ENCODE measurements around the gene CAPN10. TPM values are rescaled to one million over a fixed set of nuclear protein-coding genes. Genes with fewer than 3 reads are reported as not detected.
A peak's percentile ranks its signal among the peaks of the same experiment; 100 is the strongest.

The CAPN10 gene
- total and polyA plus RNA-seq, 12 donors: 4.7 to 158 (median 25.1) TPM

DNA sequence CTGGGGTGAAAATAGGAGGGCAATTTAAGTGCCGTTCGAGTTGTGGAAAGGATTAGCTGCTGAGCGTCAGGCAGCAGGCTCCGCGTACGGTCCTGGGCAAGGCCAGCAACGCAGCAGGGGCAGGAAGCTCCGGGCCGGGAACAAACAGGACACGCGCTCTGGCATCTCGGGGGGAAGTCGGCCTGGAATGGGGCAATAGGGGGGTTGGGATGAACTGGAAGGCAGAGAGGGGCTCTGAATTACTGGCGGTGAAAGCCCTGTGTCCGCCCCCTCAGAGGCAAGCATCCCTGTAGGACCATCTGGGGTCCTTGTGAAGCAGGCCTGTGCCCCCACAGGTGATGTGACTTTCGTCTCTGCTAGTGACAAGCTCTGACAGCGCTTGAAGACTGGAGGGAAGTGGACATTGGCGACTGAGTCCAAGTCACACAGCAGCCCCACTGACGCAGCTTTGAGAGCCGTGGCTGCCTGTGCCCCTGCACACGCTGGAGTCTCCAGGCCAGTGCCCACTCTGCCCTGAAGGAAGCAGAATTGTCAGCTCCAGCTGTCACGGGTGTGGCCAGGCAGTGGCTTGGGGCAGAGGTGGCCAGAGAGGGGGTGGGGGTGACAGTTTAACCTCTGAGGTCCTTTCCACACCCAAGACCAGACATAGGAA, 61.1 kb downstream of the CAPN10 start:
- DNase-seq: peak in 1 of 7 donors; percentile 27
- H3K27ac ChIP-seq: no peak overlapping the region
- no peak overlapping the region for H3K4me3 ChIP-seq
- peaks cover 5% of the 10 kb centered on the region for H3K27me3 ChIP-seq
- intact Hi-C loops (cut with DNase I): no loop called here
- WGBS, 4 donors: 75 to 81% (median 78%) methylated on average over 22 of the region's 22 CpGs
- TF ChIP-seq, protein P1, sequence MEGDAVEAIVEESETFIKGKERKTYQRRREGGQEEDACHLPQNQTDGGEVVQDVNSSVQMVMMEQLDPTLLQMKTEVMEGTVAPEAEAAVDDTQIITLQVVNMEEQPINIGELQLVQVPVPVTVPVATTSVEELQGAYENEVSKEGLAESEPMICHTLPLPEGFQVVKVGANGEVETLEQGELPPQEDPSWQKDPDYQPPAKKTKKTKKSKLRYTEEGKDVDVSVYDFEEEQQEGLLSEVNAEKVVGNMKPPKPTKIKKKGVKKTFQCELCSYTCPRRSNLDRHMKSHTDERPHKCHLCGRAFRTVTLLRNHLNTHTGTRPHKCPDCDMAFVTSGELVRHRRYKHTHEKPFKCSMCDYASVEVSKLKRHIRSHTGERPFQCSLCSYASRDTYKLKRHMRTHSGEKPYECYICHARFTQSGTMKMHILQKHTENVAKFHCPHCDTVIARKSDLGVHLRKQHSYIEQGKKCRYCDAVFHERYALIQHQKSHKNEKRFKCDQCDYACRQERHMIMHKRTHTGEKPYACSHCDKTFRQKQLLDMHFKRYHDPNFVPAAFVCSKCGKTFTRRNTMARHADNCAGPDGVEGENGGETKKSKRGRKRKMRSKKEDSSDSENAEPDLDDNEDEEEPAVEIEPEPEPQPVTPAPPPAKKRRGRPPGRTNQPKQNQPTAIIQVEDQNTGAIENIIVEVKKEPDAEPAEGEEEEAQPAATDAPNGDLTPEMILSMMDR (IDR thresholded peaks at IDR 0.05): no peak
- no peak for TF ChIP-seq POLR2A (IDR thresholded peaks at IDR 0.05)
- no peaks in the 10 kb centered on the region for H3K9me3 ChIP-seq (replicated peaks in 1 of 3)
- H3K36me3 ChIP-seq (replicated peaks in 1 of 2): no peaks in the 10 kb centered on the region
- H3K4me1 ChIP-seq (replicated peaks in 1 of 2): no peaks in the 10 kb centered on the region

DNA sequence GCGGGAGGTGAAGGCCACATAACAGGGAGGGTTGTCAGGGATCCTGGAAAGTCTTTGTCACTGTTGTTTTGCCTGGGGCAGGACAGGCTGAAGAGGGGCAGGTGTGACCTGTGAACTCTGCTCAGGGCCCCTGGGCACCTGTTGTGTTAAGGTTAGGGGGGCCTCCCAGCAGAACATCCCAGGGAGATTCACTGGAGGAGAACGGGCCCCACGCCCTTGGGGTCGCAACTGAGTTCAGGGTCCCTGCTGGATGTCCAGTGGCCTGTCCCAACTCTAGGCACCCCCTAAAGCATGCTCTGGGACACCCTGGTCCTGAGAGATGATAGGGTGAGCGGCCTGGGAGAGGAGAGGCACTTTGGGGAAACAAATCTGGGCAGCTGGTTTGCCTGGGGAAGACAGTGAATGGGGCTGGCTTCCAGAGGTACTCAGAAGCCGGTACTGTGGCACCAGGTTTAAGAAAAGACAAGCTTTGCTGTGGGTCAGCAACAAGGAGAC, 61.7 kb downstream of the CAPN10 start:
- no peaks in the 10 kb centered on the region for H3K4me1 ChIP-seq (replicated peaks in 1 of 2)
- WGBS, 4 donors: 73 to 85% (median 82%) methylated on average over 4 to 6 of the region's 6 CpGs
- H3K27me3 ChIP-seq: peaks cover 5% of the 10 kb centered on the region
- intact Hi-C loops (cut with DNase I): no loop called here
- H3K9me3 ChIP-seq (replicated peaks in 1 of 3): no peaks in the 10 kb centered on the region
- H3K27ac ChIP-seq: no peak overlapping the region
- no peaks in the 10 kb centered on the region for H3K36me3 ChIP-seq (replicated peaks in 1 of 2)
- H3K4me3 ChIP-seq: no peak overlapping the region
- TF ChIP-seq POLR2A (IDR thresholded peaks at IDR 0.05): no peak
- TF ChIP-seq, protein P1 (IDR thresholded peaks at IDR 0.05): no peak
- DNase-seq: peak in 1 of 7 donors; percentile 30

Other genes with a start within 250 kb of the CAPN10 start
- 100 to 1,000 TPM in 7 of 9 donors, 10 to 100 TPM in 2; 11.8 to 202 (median 142) TPM for gene GPC1, start 151.1 kb upstream of the CAPN10 start, total RNA-seq
- gene GPC1, start 151.1 kb upstream of the CAPN10 start, polyA plus RNA-seq: 10 to 100 TPM; 13.4 to 97.6 (median 70.9) TPM
- 10 to 100 TPM in 6 of 9 donors, 1 to 10 TPM in 3; 7.2 to 20.3 (median 12.0) TPM for gene ANKMY1, start 28.7 kb upstream of the CAPN10 start, total RNA-seq
- gene ANKMY1, start 28.7 kb upstream of the CAPN10 start, polyA plus RNA-seq: 10 to 100 TPM in 2 of 3 donors, 1 to 10 TPM in 1; 8.1 to 31.7 (median 10.0) TPM
- gene DUSP28, start 26.4 kb upstream of the CAPN10 start, total RNA-seq: 10 to 100 TPM in 4 of 9 donors, 1 to 10 TPM in 5; 4.9 to 22.2 (median 8.3) TPM
- gene DUSP28, start 26.4 kb upstream of the CAPN10 start, polyA plus RNA-seq: 10 to 100 TPM in 1 of 3 donors, 1 to 10 TPM in 2; 7.2 to 14.5 (median 8.8) TPM
- gene RNPEPL1, start 18.2 kb upstream of the CAPN10 start, total RNA-seq: 10 to 100 TPM; 13.5 to 93.3 (median 58.9) TPM
- 100 to 1,000 TPM in 2 of 3 donors, 1 to 10 TPM in 1; 5.1 to 259 (median 110) TPM for gene RNPEPL1, start 18.2 kb upstream of the CAPN10 start, polyA plus RNA-seq
- gene GPR35, start 38.7 kb downstream of the CAPN10 start, total RNA-seq: 1 to 10 TPM in 4 of 9 donors, under 1 TPM in 4, not detected in 1; 0.32 to 1.4 (median 0.99) TPM
- 1 to 10 TPM in 2 of 3 donors, under 1 TPM in 1; 0.07 to 5.7 (median 3.5) TPM for gene GPR35, start 38.7 kb downstream of the CAPN10 start, polyA plus RNA-seq
- gene AQP12B, start 96.2 kb downstream of the CAPN10 start, total RNA-seq: not detected
- gene AQP12B, start 96.2 kb downstream of the CAPN10 start, polyA plus RNA-seq: under 1 TPM in 2 of 3 donors, not detected in 1; 0.07 to 0.48 TPM
- not detected for gene AQP12A, start 105.1 kb downstream of the CAPN10 start, total RNA-seq
- gene AQP12A, start 105.1 kb downstream of the CAPN10 start, polyA plus RNA-seq: not detected
- gene KIF1A, start 233.5 kb downstream of the CAPN10 start, total RNA-seq: 10 to 100 TPM in 4 of 9 donors, 1 to 10 TPM in 2, under 1 TPM in 3; 0.35 to 51.3 (median 2.7) TPM
- gene KIF1A, start 233.5 kb downstream of the CAPN10 start, polyA plus RNA-seq: 100 to 1,000 TPM in 1 of 3 donors, 10 to 100 TPM in 2; 11.0 to 106 (median 16.1) TPM